Activated T-cell treated with anti-CD3 and anti-CD28 coated beads, Interleukin-2, amount 50 U/mL, for 4 hours (primary cell): Measurements from ENCODE around the gene PCSK6. TPM values are rescaled to one million over a fixed set of nuclear protein-coding genes. Genes with fewer than 3 reads are reported as not detected.

Source experiments
- ATAC-seq, 2 donors: fragments of 200-7000 bp; cut with Tn5 transposase; one replicate each; pipeline ENCODE4 v1.10.0; 2021
- DNase-seq: peaks from one replicate; pipeline ENCODE4 v3.0.0-alpha.2; 2020
- H3K27me3 Mint-ChIP-seq: one replicate; pipeline ENCODE4 v1.8.0; 2021; ENCODE audit warnings: low read depth, mixed read lengths
- H3K36me3 Mint-ChIP-seq: one replicate; pipeline ENCODE4 v1.8.0; 2022; ENCODE audit warnings: mixed read lengths; ENCODE audit not compliant: insufficient read depth
- H3K4me1 Mint-ChIP-seq: one replicate; pipeline ENCODE4 v1.8.0; 2021; ENCODE audit warnings: low read depth, mixed read lengths
- H3K4me3 Mint-ChIP-seq: one replicate; pipeline ENCODE4 v1.8.0; 2021; ENCODE audit warnings: mild to moderate bottlenecking, moderate library complexity, mixed read lengths
- H3K9me3 Mint-ChIP-seq: one replicate; pipeline ENCODE4 v1.8.0; 2021; ENCODE audit warnings: mixed read lengths
- total RNA-seq, 3 donors: library from RNA; stranded (reverse); gene quantifications; one replicate each; pipeline ENCODE4 v1.2.1, GENCODE V29; 2021

PCSK6 gene
- total RNA-seq, 3 donors from 2014 or later: 0.53 to 0.83 (median 0.65) TPM

GRCh38 chr15:101510212-101511197 is 21.0 kb upstream of the PCSK6 start:
- no peaks in the 10 kb centered on the region for H3K36me3 Mint-ChIP-seq
- peaks cover 20% of the 10 kb centered on the region for H3K27me3 Mint-ChIP-seq
- no peak for ATAC-seq
- H3K9me3 Mint-ChIP-seq: peaks cover 6% of the 10 kb centered on the region
- H3K4me1 Mint-ChIP-seq: no peaks in the 10 kb centered on the region
- no peak for DNase-seq
- no peak overlapping the region for H3K4me3 Mint-ChIP-seq

GRCh38 chr15:101509279-101509678 is 19.8 kb upstream of the PCSK6 start:
- no peak for DNase-seq
- H3K4me1 Mint-ChIP-seq: no peaks in the 10 kb centered on the region
- no peak for ATAC-seq
- H3K4me3 Mint-ChIP-seq: no peak overlapping the region
- peaks cover 18% of the 10 kb centered on the region for H3K27me3 Mint-ChIP-seq
- no peaks in the 10 kb centered on the region for H3K9me3 Mint-ChIP-seq
- H3K36me3 Mint-ChIP-seq: no peaks in the 10 kb centered on the region

- ATAC-seq (no peak), DNase-seq (no peak)
- Mint-ChIP-seq H3K9me3 (no peaks in the 10 kb centered on the region), H3K4me1 (peaks cover 4% of the 10 kb centered on the region), H3K27me3 (peaks cover 20% of the 10 kb centered on the region), H3K4me3 (no peak overlapping the region), H3K36me3 (no peaks in the 10 kb centered on the region)
These were observed 17.0 kb upstream of the PCSK6 start for GRCh38 chr15:101506491-101506890.

GRCh38 chr15:101505610-101506337 is 16.3 kb upstream of the PCSK6 start:
- ATAC-seq (no peak), DNase-seq (no peak)
- no peaks in the 10 kb centered on the region for H3K9me3 Mint-ChIP-seq
- H3K36me3 Mint-ChIP-seq: no peaks in the 10 kb centered on the region
- H3K27me3 Mint-ChIP-seq: peaks cover 23% of the 10 kb centered on the region
- H3K4me1 Mint-ChIP-seq: peaks cover 7% of the 10 kb centered on the region
- H3K4me3 Mint-ChIP-seq: no peak overlapping the region

GRCh38 chr15:101504866-101505609 is 15.5 kb upstream of the PCSK6 start:
- no peak for DNase-seq
- H3K27me3 Mint-ChIP-seq: peaks cover 20% of the 10 kb centered on the region
- peaks cover 7% of the 10 kb centered on the region for H3K4me1 Mint-ChIP-seq
- no peak overlapping the region for H3K4me3 Mint-ChIP-seq
- no peak for ATAC-seq
- H3K9me3 Mint-ChIP-seq: no peaks in the 10 kb centered on the region
- H3K36me3 Mint-ChIP-seq: no peaks in the 10 kb centered on the region

- no peak for ATAC-seq
- no peak overlapping the region for H3K4me3 Mint-ChIP-seq
- H3K4me1 Mint-ChIP-seq: peaks cover 7% of the 10 kb centered on the region
- DNase-seq: no peak
- no peaks in the 10 kb centered on the region for H3K36me3 Mint-ChIP-seq
- H3K27me3 Mint-ChIP-seq: peaks cover 21% of the 10 kb centered on the region
- H3K9me3 Mint-ChIP-seq: no peaks in the 10 kb centered on the region
These were observed 14.9 kb upstream of the PCSK6 start for GRCh38 chr15:101504373-101504772.

GRCh38 chr15:101503296-101503599 is 13.7 kb upstream of the PCSK6 start:
- no peak overlapping the region for H3K4me3 Mint-ChIP-seq
- H3K9me3 Mint-ChIP-seq: no peaks in the 10 kb centered on the region
- no peak for DNase-seq
- no peak for ATAC-seq
- H3K4me1 Mint-ChIP-seq: peaks cover 7% of the 10 kb centered on the region
- peaks cover 21% of the 10 kb centered on the region for H3K27me3 Mint-ChIP-seq
- H3K36me3 Mint-ChIP-seq: no peaks in the 10 kb centered on the region

- Mint-ChIP-seq H3K36me3 (no peaks in the 10 kb centered on the region), H3K27me3 (peaks cover 26% of the 10 kb centered on the region), H3K4me1 (peaks cover 7% of the 10 kb centered on the region), H3K9me3 (no peaks in the 10 kb centered on the region), H3K4me3 (no peak overlapping the region)
- ATAC-seq: no peak
- no peak for DNase-seq
These were observed 13.2 kb upstream of the PCSK6 start for GRCh38 chr15:101502572-101503295.

GRCh38 chr15:101501703-101502373 is 12.3 kb upstream of the PCSK6 start:
- DNase-seq (peak; percentile 33), ATAC-seq (peak; percentile 86 to 92)
- peak overlapping the region; percentile 70 for H3K4me3 Mint-ChIP-seq
- H3K27me3 Mint-ChIP-seq: peaks cover 31% of the 10 kb centered on the region
- no peaks in the 10 kb centered on the region for H3K9me3 Mint-ChIP-seq
- no peaks in the 10 kb centered on the region for H3K36me3 Mint-ChIP-seq
- peaks cover 7% of the 10 kb centered on the region for H3K4me1 Mint-ChIP-seq

- ATAC-seq (no peak), DNase-seq (no peak)
- Mint-ChIP-seq H3K4me3 (no peak overlapping the region), H3K9me3 (no peaks in the 10 kb centered on the region), H3K4me1 (peaks cover 7% of the 10 kb centered on the region), H3K27me3 (peaks cover 38% of the 10 kb centered on the region), H3K36me3 (no peaks in the 10 kb centered on the region)
These were observed 11.5 kb upstream of the PCSK6 start for GRCh38 chr15:101500865-101501551.

GRCh38 chr15:101499863-101500713 is 10.6 kb upstream of the PCSK6 start:
- H3K36me3 Mint-ChIP-seq: no peaks in the 10 kb centered on the region
- no peaks in the 10 kb centered on the region for H3K9me3 Mint-ChIP-seq
- no peak for ATAC-seq
- H3K4me3 Mint-ChIP-seq: no peak overlapping the region
- H3K27me3 Mint-ChIP-seq: peaks cover 44% of the 10 kb centered on the region
- peaks cover 7% of the 10 kb centered on the region for H3K4me1 Mint-ChIP-seq
- DNase-seq: no peak

GRCh38 chr15:101498717-101499480 is 9.4 kb upstream of the PCSK6 start:
- Mint-ChIP-seq H3K4me1 (peaks cover 7% of the 10 kb centered on the region), H3K4me3 (no peak overlapping the region), H3K36me3 (no peaks in the 10 kb centered on the region), H3K27me3 (peaks cover 46% of the 10 kb centered on the region), H3K9me3 (no peaks in the 10 kb centered on the region)
- DNase-seq (no peak), ATAC-seq (no peak)
